ENCODE data around the gene JARID2. TPM values are rescaled to one million over a fixed set of nuclear protein-coding genes. Genes with fewer than 3 reads are reported as not detected.

Gene JARID2
- total RNA-seq, 1 donor from 2014 or later: 66.1 TPM

- H3K9me3 Mint-ChIP-seq (ENCODE audit: unreplicated experiment): no peaks in the 10 kb centered on the region
- H3K27me3 Mint-ChIP-seq (ENCODE audit: unreplicated experiment): peaks cover 8% of the 10 kb centered on the region
- no peak for DNase-seq (ENCODE audit: low spot score)
- peaks cover 22% of the 10 kb centered on the region for H3K36me3 Mint-ChIP-seq (ENCODE audit: low read depth, unreplicated experiment)
- H3K4me1 Mint-ChIP-seq (ENCODE audit: unreplicated experiment): peaks cover 40% of the 10 kb centered on the region
- no peak for TF ChIP-seq CTCF (IDR thresholded peaks at IDR 0.05; ENCODE audit: unreplicated experiment)
- no peak overlapping the region for H3K27ac Mint-ChIP-seq (ENCODE audit: unreplicated experiment)
- no peak overlapping the region for H3K4me3 Mint-ChIP-seq (ENCODE audit: unreplicated experiment)
These were observed 238.3 kb downstream of the JARID2 start for GRCh38 chr6:15484140-15484539.

- DNase-seq (ENCODE audit: low spot score): no peak
- no peaks in the 10 kb centered on the region for H3K9me3 Mint-ChIP-seq (ENCODE audit: unreplicated experiment)
- TF ChIP-seq CTCF (IDR thresholded peaks at IDR 0.05; ENCODE audit: unreplicated experiment): no peak
- peaks cover 26% of the 10 kb centered on the region for H3K36me3 Mint-ChIP-seq (ENCODE audit: low read depth, unreplicated experiment)
- H3K4me3 Mint-ChIP-seq (ENCODE audit: unreplicated experiment): no peak overlapping the region
- peaks cover 6% of the 10 kb centered on the region for H3K27me3 Mint-ChIP-seq (ENCODE audit: unreplicated experiment)
- peaks cover 34% of the 10 kb centered on the region for H3K4me1 Mint-ChIP-seq (ENCODE audit: unreplicated experiment)
- no peak overlapping the region for H3K27ac Mint-ChIP-seq (ENCODE audit: unreplicated experiment)
These were observed 239.0 kb downstream of the JARID2 start for GRCh38 chr6:15484821-15485220.

- Mint-ChIP-seq H3K4me1 (ENCODE audit: unreplicated experiment) (peaks cover 23% of the 10 kb centered on the region), H3K27ac (ENCODE audit: unreplicated experiment) (no peak overlapping the region), H3K9me3 (ENCODE audit: unreplicated experiment) (no peaks in the 10 kb centered on the region), H3K4me3 (ENCODE audit: unreplicated experiment) (no peak overlapping the region), H3K27me3 (ENCODE audit: unreplicated experiment) (peaks cover 3% of the 10 kb centered on the region), H3K36me3 (ENCODE audit: low read depth, unreplicated experiment) (peaks cover 30% of the 10 kb centered on the region)
- no peak for DNase-seq (ENCODE audit: low spot score)
- TF ChIP-seq CTCF (IDR thresholded peaks at IDR 0.05; ENCODE audit: unreplicated experiment): no peak
These were observed 240.1 kb downstream of the JARID2 start for GRCh38 chr6:15485936-15486335.

- Mint-ChIP-seq H3K4me1 (ENCODE audit: unreplicated experiment) (peaks cover 27% of the 10 kb centered on the region), H3K27me3 (ENCODE audit: unreplicated experiment) (peaks cover 1% of the 10 kb centered on the region), H3K4me3 (ENCODE audit: unreplicated experiment) (no peak overlapping the region), H3K27ac (ENCODE audit: unreplicated experiment) (no peak overlapping the region), H3K9me3 (ENCODE audit: unreplicated experiment) (no peaks in the 10 kb centered on the region), H3K36me3 (ENCODE audit: low read depth, unreplicated experiment) (peaks cover 37% of the 10 kb centered on the region)
- TF ChIP-seq CTCF (IDR thresholded peaks at IDR 0.05; ENCODE audit: unreplicated experiment): no peak
- DNase-seq (ENCODE audit: low spot score): no peak
These were observed 241.4 kb downstream of the JARID2 start for GRCh38 chr6:15487262-15487661.

- no peaks in the 10 kb centered on the region for H3K9me3 Mint-ChIP-seq (ENCODE audit: unreplicated experiment)
- no peak overlapping the region for H3K4me3 Mint-ChIP-seq (ENCODE audit: unreplicated experiment)
- no peak for DNase-seq (ENCODE audit: low spot score)
- TF ChIP-seq CTCF (IDR thresholded peaks at IDR 0.05; ENCODE audit: unreplicated experiment): no peak
- peaks cover 41% of the 10 kb centered on the region for H3K36me3 Mint-ChIP-seq (ENCODE audit: low read depth, unreplicated experiment)
- no peak overlapping the region for H3K27ac Mint-ChIP-seq (ENCODE audit: unreplicated experiment)
- H3K27me3 Mint-ChIP-seq (ENCODE audit: unreplicated experiment): peaks cover 3% of the 10 kb centered on the region
- H3K4me1 Mint-ChIP-seq (ENCODE audit: unreplicated experiment): peaks cover 34% of the 10 kb centered on the region
These were observed 243.5 kb downstream of the JARID2 start for GRCh38 chr6:15489261-15489962.
